Neuronal stem cell (in vitro differentiated cells): Measurements from ENCODE around the gene GPD2.
"Not testable (repeated sequence)": the region's sequence is repeated elsewhere in the genome, so short reads cannot be mapped to it uniquely, and the experiment has no call there.

Experiments
- DNase-seq: peaks from one replicate; pipeline ENCODE4 v3.0.0-alpha.2; 2013; ENCODE audit warnings: low spot score
- H2AFZ ChIP-seq: one replicate; pipeline ENCODE4 v1.6.1; 2013; ENCODE audit warnings: mild to moderate bottlenecking, low read length, inconsistent platforms
- H2AK5ac ChIP-seq: 2 replicates; pipeline ENCODE4 v1.6.1; 2013; ENCODE audit warnings: low read depth, mild to moderate bottlenecking, inconsistent platforms, low read length, moderate library complexity, mixed read lengths
- H2BK120ac ChIP-seq: 2 replicates; pipeline ENCODE4 v1.6.1; 2013; ENCODE audit warnings: low read depth, mild to moderate bottlenecking, inconsistent platforms, low read length, moderate library complexity, mixed read lengths
- H2BK12ac ChIP-seq: one replicate; pipeline ENCODE4 v1.6.1; 2013; ENCODE audit warnings: low read length, inconsistent platforms
- H2BK15ac ChIP-seq: 2 replicates; pipeline ENCODE4 v1.6.1; 2013; ENCODE audit warnings: mild to moderate bottlenecking, low read length, inconsistent platforms, mixed read lengths
- H2BK5ac ChIP-seq: one replicate; pipeline ENCODE4 v1.6.1; 2013; ENCODE audit warnings: inconsistent platforms, mild to moderate bottlenecking, low read length, moderate library complexity
- H3K14ac ChIP-seq: one replicate; pipeline ENCODE4 v1.6.1; 2013; ENCODE audit warnings: low read length, inconsistent platforms
- H3K18ac ChIP-seq: 2 replicates; pipeline ENCODE4 v1.6.1; 2013; ENCODE audit warnings: low read length, inconsistent platforms
- H3K23ac ChIP-seq: 2 replicates; pipeline ENCODE4 v1.6.1; 2013; ENCODE audit warnings: low read depth, mild to moderate bottlenecking, mixed read lengths, low read length, inconsistent platforms; ENCODE audit not compliant: poor library complexity
- H3K27ac ChIP-seq: replicated peaks from 3 replicates; pipeline ENCODE4 v1.5.1; 2013; ENCODE audit warnings: low read length, inconsistent platforms
- H3K27me3 ChIP-seq, 3 experiments: 2 replicates each; pipeline ENCODE4 v1.6.1; 2013; ENCODE audit warnings: low read length in 3 of 3, mild to moderate bottlenecking in 2 of 3, inconsistent platforms in 1 of 3, low read depth in 1 of 3, mixed read lengths in 1 of 3, moderate library complexity in 1 of 3; ENCODE audit not compliant: control insufficient read depth in 3 of 3, insufficient read depth in 3 of 3
- H3K36me3 ChIP-seq, 2 donors: replicated peaks in 1 of 2; 2 replicates each; pipeline ENCODE4 v1.6.1; 2013; ENCODE audit warnings: low read length in 2 of 2; ENCODE audit not compliant: control insufficient read depth in 2 of 2, insufficient read depth in 2 of 2
- H3K4ac ChIP-seq: 2 replicates; pipeline ENCODE4 v1.6.1; 2013; ENCODE audit warnings: inconsistent platforms, mild to moderate bottlenecking, low read length, moderate library complexity
- H3K4me1 ChIP-seq, 2 donors: 1 replicate in 1 of 2; 2 replicates in 1 of 2; pipeline ENCODE4 v1.6.1; 2013; ENCODE audit warnings: low read length in 2 of 2, low read depth in 1 of 2; ENCODE audit not compliant: control insufficient read depth in 2 of 2, insufficient read depth in 1 of 2
- H3K4me2 ChIP-seq: one replicate; pipeline ENCODE4 v1.6.1; 2013; ENCODE audit warnings: mild to moderate bottlenecking, low read length, inconsistent platforms; ENCODE audit not compliant: insufficient read depth, poor library complexity, severe bottlenecking
- H3K4me3 ChIP-seq, 2 donors: 2 replicates each; pipeline ENCODE4 v1.5.1; 2013; ENCODE audit warnings: low read length in 2 of 2, mild to moderate bottlenecking in 2 of 2, inconsistent platforms in 1 of 2, moderate library complexity in 1 of 2
- H3K79me1 ChIP-seq: one replicate; pipeline ENCODE4 v1.6.1; 2013; ENCODE audit warnings: low read depth, mild to moderate bottlenecking, inconsistent platforms, low read length, moderate library complexity
- H3K9ac ChIP-seq: one replicate; pipeline ENCODE4 v1.6.1; 2013; ENCODE audit warnings: mild to moderate bottlenecking, low read depth, low read length, inconsistent platforms; ENCODE audit not compliant: poor library complexity
- H3K9me3 ChIP-seq, 2 donors: replicated peaks in 1 of 2; 2 replicates each; pipeline versions ENCODE3 to v1.6.1; 2013; ENCODE audit warnings: low read length in 2 of 2, mild to moderate bottlenecking in 2 of 2, inconsistent platforms in 1 of 2, low read depth in 1 of 2, mixed read lengths in 1 of 2, moderate library complexity in 1 of 2; ENCODE audit not compliant: control insufficient read depth in 2 of 2, insufficient read depth in 1 of 2
- H4K8ac ChIP-seq: one replicate; pipeline ENCODE4 v1.6.1; 2013; ENCODE audit warnings: low read depth, mild to moderate bottlenecking, inconsistent platforms, low read length, moderate library complexity
- H4K91ac ChIP-seq: one replicate; pipeline ENCODE4 v1.6.1; 2013; ENCODE audit warnings: low read length, low read depth, mild to moderate bottlenecking, inconsistent platforms; ENCODE audit not compliant: poor library complexity
- WGBS, 2 donors: extraction: QIAGEN DNeasy Blood & Tissue Kit; methylation state at CpG; one replicate each; pipeline ENCODE4 v1.1.7; 2013; ENCODE audit warnings: missing lambda C conversion rate in 2 of 2, mixed read lengths in 1 of 2; ENCODE audit not compliant: insufficient read length in 2 of 2, insufficient replicate concordance in 1 of 2; ENCODE audit errors: extremely low coverage in 2 of 2; 5-methylcytosine and 5-hydroxymethylcytosine counted together

GPD2 gene

GRCh38 chr2:156522864-156523440 is 86.8 kb downstream of the GPD2 start:
- H2BK12ac ChIP-seq: no peak overlapping the region
- no peak for DNase-seq
- H2AK5ac ChIP-seq: no peak overlapping the region
- no peak overlapping the region for H3K4ac ChIP-seq
- H3K4me3 ChIP-seq: no peak overlapping the region
- no CpG with 5 or more reads among the region's 4 CpGs for WGBS, 2 donors
- no peak overlapping the region for H2AFZ ChIP-seq
- peaks cover 2% of the 10 kb centered on the region for H3K79me1 ChIP-seq
- no peak overlapping the region for H3K18ac ChIP-seq
- no peak overlapping the region for H2BK120ac ChIP-seq
- H3K14ac ChIP-seq: no peak overlapping the region
- H3K4me2 ChIP-seq: no peak overlapping the region
- H3K27me3 ChIP-seq: no peaks in the 10 kb centered on the region
- no peak overlapping the region for H4K8ac ChIP-seq
- H2BK5ac ChIP-seq: no peak overlapping the region
- H2BK15ac ChIP-seq: no peak overlapping the region
- peaks cover 2 to 4% of the 10 kb centered on the region in 2 donors for H3K9me3 ChIP-seq
- no peaks in the 10 kb centered on the region for H3K36me3 ChIP-seq
- H3K9ac ChIP-seq: no peak overlapping the region
- H3K4me1 ChIP-seq: no peaks in the 10 kb centered on the region
- no peak overlapping the region for H3K27ac ChIP-seq
- H3K23ac ChIP-seq: no peak overlapping the region
- H4K91ac ChIP-seq: no peak overlapping the region

DNA sequence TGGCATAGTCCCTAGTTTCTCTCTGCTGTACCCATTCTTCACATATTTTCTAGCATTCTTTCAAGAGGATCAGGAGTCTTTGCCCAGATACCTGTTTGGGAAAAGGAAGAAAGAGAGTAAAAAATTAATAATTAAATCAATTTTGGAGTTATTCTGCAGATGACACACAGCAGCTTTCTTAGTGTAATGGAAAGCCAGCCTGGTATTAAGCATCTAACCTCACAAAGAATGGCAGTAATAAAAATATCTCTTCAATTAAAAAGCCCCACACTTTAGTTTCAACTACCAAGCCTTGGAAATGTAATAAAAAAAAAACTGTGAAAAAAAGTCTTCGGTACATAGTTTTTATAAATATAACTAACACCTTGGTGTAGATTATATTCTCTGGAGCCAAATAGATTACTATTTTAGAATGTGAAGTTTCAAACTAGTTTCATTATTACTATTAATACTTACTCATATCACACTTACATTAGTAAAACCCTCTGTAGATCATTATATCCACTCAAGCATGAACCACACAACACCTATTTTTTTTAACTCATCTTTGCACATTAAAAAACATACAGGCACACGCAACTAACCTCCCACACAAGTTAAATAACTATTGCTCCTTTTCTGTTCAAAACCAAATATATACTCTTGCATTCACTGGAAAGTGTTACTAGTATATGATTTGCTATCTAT is 90.9 kb downstream of the GPD2 start:
- H3K18ac ChIP-seq: no peak overlapping the region
- no peaks in the 10 kb centered on the region for H3K27me3 ChIP-seq
- H3K27ac ChIP-seq: no peak overlapping the region
- H2BK15ac ChIP-seq: no peak overlapping the region
- no peak overlapping the region for H2AFZ ChIP-seq
- no peak overlapping the region for H4K91ac ChIP-seq
- H3K4me2 ChIP-seq: no peak overlapping the region
- H2BK12ac ChIP-seq: no peak overlapping the region
- H3K23ac ChIP-seq: no peak overlapping the region
- no peaks in the 10 kb centered on the region for H3K79me1 ChIP-seq
- 100% methylated on average over 1 of the region's 2 CpGs; no CpG with 5 or more reads in 1 of the 2 donors for WGBS, 2 donors
- no peak overlapping the region for H2BK120ac ChIP-seq
- H2BK5ac ChIP-seq: no peak overlapping the region
- no peaks in the 10 kb centered on the region for H3K9me3 ChIP-seq
- H3K4ac ChIP-seq: no peak overlapping the region
- H3K14ac ChIP-seq: no peak overlapping the region
- DNase-seq: no peak
- H3K36me3 ChIP-seq: no peaks in the 10 kb centered on the region
- H4K8ac ChIP-seq: no peak overlapping the region
- H3K4me1 ChIP-seq: no peaks in the 10 kb centered on the region
- no peak overlapping the region for H2AK5ac ChIP-seq
- no peak overlapping the region for H3K4me3 ChIP-seq
- no peak overlapping the region for H3K9ac ChIP-seq

GRCh38 chr2:156528583-156528982 is 92.4 kb downstream of the GPD2 start:
- WGBS, 2 donors: no CpG with 5 or more reads among the region's 5 CpGs
- not testable (repeated sequence) for H3K4me3 ChIP-seq, H2BK12ac ChIP-seq, H3K4ac ChIP-seq, H3K27me3 ChIP-seq, H3K23ac ChIP-seq, H3K27ac ChIP-seq, H4K8ac ChIP-seq, H3K36me3 ChIP-seq, H2AK5ac ChIP-seq, H2BK5ac ChIP-seq, H3K4me1 ChIP-seq, H3K18ac ChIP-seq, H4K91ac ChIP-seq, H2BK15ac ChIP-seq, H2AFZ ChIP-seq, H3K9me3 ChIP-seq, H2BK120ac ChIP-seq, H3K9ac ChIP-seq, H3K79me1 ChIP-seq, H3K14ac ChIP-seq, H3K4me2 ChIP-seq, DNase-seq

DNA sequence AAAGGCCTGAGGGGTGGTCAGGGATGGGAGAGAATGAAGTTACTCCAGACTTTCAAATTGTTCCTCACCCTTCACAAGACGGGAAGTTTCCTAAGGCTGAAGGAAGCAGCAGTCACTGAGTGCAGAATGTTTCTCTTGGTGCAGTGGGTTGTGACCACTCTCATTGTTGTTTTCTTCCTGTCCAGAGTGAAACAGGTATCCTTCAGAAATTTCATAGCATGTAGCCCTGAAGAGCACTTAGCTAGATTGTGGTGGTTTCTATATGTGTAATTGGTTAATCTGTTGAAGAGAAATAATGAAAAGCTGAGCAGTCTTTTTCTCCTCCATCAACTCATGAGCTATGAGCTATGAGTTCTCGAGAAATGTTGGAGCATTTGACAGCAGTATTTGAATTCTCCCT is 96.8 kb downstream of the GPD2 start:
- Histone ChIP-seq H3K9ac (no peak overlapping the region), H4K91ac (no peak overlapping the region), H3K4ac (no peak overlapping the region), H2BK5ac (no peak overlapping the region), H3K23ac (no peak overlapping the region), H3K14ac (no peak overlapping the region), H2AK5ac (no peak overlapping the region), H3K18ac (no peak overlapping the region), H3K4me2 (no peak overlapping the region), H3K36me3 (no peaks in the 10 kb centered on the region), H3K9me3 (peaks cover 0 to 8% of the 10 kb centered on the region in 2 donors), H4K8ac (no peak overlapping the region), H3K79me1 (no peaks in the 10 kb centered on the region), H2BK12ac (no peak overlapping the region), H3K4me3 (no peak overlapping the region), H3K27ac (no peak overlapping the region), H3K4me1 (no peaks in the 10 kb centered on the region), H2BK15ac (no peak overlapping the region), H2BK120ac (no peak overlapping the region), H2AFZ (no peak overlapping the region), H3K27me3 (no peaks in the 10 kb centered on the region)
- DNase-seq: no peak
- WGBS, 2 donors: no CpG with 5 or more reads among the region's 2 CpGs
